HS-5 (cell line): Measurements from ENCODE around the gene DOCK2.
A peak's percentile ranks its signal among the peaks of the same experiment; 100 is the strongest.

Experiments
- DNase-seq: peaks from one replicate; pipeline ENCODE4 v3.0.0-alpha.2; 2012; ENCODE audit warnings: low read depth

The DOCK2 gene

DNA sequence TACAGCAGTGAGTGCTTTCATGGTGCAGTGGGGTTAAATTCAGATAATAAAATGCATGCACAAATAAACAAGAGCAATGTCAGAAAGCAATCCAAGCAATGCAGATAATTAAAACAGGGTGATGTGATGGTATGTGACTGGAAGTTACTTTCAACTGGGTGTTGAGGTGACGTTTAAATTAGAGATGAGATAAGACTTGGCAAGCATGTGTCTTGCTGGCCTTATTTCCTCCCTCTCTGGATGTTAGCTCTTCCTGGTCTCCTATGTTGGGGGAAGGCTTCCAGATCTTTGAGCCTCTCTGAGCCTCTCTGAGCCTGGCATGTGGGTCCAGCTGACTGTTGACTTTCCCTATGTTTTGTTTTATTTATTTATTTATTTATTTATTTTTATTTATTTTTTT is 54.4 kb downstream of the DOCK2 start:
- no peak for DNase-seq

DNA sequence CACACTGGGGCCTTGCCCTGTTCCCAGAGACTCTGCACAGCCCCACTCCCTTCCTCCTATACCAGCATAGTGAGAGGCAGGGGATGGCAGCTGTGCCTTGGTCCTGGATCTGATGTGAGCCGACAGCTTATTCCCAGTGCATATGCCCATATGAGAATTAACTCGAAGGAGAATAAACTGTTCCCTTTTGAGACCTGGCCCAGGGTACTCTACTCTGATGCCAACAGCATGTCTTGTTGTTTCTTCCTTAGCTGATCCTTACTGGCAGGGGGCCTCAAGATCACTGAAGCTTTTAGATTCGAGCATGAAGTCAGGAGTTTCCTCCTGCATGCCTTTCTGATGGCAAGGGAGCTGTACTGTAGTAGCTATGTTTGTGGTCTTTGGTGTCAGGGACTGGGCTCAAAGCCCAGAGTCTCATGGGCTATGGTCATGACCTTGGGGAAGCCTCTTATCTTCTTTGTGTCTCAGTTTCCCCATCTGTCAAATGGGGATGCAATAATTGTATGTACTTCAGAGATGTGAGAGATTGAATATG is 57.1 kb downstream of the DOCK2 start:
- DNase-seq, result no peak

DNA sequence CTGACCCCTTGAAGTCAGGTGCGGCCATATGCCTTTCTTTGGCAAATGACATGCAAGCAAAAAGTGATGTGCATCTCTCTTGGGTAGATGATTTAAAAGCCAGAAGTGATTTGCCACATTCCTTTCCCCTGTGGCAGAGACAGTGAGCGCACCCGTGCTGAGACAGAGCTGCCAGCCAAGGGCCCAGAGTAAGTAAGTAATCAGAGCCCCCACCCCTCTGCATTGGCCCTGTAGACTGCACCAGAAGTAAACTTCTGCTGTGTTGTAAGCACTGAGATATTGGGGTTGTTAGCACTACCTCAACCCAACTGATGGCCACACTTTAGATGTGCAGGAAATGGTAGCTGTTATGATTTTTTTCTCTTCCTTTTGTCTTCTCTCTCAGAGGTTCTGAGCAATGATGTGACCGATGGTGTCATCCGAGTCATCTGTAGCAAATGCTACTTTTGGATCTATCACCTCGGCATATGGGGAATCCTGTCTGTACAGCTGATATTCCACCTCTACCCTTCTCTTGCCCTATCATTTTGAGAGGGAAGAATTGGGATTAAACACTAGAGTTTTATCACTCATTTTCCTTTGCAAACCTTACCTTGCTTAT is 58.0 kb downstream of the DOCK2 start:
- DNase-seq, result no peak

DNA sequence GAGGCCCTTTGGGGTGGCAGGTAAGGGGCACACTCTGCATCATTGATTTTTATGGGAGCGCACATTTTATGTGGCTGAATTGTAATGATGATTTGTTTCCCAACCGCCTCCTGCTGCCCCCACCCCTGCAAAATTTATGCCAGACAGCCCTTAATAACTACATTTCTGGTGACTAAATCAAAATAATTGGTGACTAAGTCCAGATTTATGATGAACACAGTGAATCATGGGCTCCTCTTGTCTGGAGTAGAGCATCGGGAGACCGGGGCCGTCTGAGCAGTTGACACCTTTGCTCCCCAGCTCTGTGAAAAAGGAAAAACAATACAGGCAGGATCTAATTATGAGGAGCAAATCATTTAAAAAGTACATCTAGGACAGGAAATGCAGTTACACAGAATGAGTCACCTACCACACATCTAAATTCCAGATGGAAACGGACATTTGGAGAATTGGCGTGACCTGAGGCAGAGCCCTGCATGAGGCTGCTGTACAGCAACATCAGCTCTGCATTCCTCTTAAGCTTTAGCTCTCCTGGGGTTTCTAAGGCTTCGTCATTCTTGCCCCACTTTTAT is 58.9 kb downstream of the DOCK2 start:
- DNase-seq, result peak; percentile 99

DNA sequence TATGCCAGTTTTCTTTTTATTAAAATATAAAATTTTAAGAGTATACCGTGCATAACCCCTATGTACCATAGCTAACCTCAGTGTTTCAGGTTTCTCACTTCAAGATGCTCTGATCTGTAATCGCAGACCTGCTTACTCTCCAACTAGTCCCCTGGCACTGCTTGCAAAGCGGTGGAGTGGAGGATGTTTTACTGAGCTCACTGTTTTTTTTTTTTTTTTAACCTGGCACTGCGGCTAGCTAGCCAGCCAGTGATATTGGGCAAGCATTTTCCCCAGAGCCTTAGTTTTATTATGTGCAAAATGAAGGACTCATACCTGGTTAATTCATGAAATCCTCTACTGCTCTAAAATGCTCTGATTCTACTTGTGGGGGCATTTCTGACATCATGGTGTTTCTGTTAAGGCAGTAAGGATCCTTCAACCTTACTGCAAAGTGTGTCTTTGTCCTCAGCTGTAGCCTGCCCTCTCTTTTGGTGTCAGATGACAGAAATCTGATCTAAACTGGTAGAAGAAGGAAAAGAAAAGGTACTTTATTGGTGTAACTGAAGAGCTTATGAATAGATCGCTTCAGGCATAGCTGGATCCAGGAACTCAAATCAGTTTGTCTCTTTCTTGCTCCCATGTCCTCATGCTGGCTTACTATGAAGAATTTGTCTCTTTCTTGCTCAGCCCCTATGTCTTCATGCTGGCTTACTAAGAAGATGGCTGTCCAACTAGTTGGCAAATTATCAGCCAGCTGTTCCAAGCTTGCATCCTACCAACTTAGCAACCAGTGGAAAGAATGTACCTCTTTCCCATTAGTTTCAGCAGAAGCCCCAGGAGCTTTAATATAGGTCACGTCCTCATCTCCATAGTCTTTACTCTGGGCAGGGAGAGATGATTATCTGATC is 59.8 kb downstream of the DOCK2 start:
- DNase-seq, result no peak

DNA sequence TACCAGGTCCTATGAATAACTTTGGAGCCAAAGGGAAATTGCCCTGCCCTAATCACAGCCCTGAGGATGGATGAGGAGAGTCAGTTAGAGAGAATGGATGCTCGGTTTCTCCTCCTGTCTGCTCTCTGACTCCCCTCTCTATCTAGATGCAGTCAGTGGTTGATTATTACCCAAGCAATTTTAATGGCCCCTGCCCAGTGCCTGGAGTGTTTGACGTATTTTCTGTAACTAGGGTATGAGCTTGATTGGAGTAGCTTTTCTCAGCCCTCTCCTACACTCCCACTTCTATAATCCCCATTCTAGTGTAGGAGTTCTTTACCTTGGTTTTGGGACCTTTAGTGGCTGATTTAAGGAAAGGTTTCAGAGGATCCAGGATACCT is 60.4 kb downstream of the DOCK2 start:
- no peak for DNase-seq

DNA sequence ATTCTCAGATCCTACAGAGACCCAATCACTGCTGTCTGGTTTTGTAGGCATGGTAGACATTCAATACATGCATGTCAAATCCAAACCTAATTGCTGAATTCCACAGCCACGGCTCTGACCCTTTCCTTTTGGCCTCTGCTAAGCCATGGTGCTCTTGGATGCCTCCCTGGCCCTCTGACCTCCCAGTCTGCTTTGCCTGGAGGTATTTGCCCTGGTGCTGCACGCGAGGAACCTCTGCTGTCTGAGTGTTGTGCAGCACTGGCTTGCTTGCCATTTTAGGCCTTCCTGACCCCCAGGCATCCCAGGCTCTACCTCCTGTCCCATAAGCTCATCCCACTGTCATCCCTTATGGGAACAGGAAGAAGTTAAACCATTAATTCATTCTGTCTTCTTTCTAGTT is 60.9 kb downstream of the DOCK2 start:
- no peak for DNase-seq

DNA sequence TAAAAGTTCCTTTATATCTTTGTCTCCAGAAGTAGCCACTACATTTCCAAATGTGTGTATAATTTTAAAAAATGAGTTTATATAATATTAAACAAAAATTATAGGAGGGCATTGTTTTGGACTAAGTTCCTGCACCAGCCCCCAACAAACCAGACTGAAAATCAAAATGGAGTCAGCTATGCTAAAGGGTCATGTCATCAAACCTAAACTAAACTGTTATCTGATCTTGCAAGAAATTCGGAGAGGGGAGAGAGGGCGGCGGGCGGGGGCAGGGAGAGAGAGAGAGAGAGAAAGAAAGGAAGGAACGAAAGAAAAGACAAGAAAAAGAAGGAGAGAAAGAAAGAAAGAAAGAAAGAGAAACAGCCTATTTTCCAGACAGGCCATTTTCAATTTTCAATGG is 63.5 kb downstream of the DOCK2 start:
- DNase-seq, result no peak

DNA sequence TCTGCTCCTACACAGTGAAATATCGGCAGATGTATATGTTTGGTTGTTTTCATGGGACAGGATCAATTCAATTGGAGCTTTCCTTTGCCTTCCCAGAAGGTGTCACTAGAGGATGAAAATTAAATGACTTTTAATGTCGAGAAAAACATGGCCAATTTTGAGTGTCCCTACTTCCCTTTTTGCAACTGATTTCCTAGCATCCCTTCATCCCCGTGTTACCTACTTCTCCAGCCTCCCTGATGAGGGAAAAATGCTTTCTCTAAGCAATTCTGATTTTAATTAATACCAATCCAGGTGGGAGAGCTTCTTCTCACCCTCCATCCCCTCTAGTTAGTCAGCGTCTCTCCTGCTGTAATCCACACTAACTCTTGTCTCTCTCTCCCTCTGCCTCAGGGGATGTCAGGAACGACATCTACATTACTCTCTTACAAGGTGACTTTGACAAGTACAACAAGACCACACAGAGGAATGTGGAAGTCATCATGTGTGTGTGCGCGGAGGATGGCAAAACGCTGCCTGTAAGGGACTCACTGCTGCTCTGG is 64.9 kb downstream of the DOCK2 start:
- DNase-seq, result peak; percentile 49

DNA sequence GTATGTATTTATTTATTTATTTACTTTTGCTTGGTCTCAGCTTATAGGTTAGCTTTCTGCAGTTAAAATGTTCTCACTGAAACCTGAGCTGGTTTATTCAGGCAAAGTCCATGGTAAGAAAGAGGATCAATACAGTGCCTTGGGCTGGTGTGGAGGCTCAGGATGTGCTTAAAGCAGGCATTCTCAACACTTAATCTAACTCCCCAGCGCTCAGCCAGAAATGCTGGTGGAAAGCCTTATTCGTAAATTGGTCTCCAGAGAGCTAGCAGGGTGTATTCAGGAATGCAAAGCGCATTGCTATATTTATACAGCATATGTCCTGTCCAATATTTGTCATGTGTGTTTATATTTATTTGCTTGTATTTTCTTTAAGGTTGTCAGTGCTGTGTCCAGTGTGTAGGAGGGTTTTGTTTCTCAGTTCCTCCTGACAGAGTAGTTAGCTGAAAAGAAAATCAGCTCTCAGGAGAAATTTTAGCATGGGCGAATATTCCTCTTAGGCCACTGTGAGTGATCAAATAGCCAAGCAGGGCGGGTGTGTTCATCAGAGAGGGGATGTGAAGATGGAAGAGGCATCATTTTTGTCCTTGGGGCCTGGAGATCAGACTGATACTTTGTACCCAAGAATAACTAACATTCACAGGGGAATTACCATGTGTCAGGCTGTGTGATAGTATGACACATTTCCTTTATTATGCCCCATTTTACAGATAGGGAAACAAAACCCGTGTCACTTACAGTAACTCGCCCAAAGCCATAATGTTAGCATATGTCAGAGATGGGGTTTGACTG is 65.8 kb downstream of the DOCK2 start:
- DNase-seq, result no peak

DNA sequence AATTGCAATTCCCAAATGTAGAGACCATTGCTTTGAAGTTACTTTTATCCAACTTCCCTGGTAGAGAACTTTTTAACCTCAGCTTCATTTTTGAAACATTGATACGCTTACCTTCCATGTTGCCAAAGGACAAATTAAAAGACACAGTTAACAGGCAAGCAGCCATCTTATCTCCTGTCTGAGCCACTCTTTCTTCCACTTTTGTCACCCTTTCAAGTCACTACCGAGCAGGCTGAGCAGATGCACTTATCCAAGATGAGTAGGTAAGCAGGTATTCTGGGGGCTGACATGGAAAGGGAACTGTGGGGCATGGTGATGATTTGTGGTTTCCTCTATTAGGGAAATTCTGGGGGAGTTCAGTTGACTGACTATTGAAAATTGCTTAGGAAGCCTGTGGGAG is 66.7 kb downstream of the DOCK2 start:
- no peak for DNase-seq

DNA sequence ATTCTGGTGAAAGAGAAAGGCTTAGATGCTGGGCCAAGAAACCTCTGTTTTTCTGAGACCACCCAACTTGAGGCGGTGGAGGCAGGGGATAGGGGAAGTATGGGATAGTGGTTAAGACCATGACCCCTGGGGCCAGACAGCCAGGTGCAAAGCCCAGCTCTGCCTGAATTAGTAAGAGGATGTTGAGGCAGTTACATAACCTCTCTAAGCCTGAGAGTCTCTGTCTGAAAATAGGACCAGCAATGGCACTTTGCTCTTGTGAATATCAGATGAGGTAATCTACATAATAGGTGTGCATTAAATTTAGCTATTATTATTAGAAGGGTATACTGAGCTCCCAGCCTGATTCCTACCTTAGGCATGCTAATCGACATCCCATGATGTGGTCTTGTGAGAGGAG is 68.2 kb downstream of the DOCK2 start:
- no peak for DNase-seq

DNA sequence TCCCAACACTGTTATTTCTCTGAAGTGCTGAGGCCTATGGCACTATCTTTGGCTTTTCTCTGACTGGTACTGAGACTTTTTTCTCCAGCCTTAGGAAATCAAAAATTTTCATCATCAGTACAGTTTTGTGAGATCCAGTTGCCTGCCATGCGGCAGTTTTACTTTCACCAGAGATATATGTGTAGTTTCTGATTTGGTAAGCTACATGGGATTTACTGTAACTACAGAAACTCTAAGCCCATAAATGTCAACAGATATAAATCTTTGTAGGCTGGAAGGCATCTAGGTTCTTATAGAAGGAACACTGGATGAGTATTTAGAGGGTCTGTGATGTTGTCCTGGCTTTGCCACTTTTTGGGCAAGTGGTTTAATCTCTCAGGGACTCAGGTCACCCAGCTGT is 69.0 kb downstream of the DOCK2 start:
- no peak for DNase-seq

DNA sequence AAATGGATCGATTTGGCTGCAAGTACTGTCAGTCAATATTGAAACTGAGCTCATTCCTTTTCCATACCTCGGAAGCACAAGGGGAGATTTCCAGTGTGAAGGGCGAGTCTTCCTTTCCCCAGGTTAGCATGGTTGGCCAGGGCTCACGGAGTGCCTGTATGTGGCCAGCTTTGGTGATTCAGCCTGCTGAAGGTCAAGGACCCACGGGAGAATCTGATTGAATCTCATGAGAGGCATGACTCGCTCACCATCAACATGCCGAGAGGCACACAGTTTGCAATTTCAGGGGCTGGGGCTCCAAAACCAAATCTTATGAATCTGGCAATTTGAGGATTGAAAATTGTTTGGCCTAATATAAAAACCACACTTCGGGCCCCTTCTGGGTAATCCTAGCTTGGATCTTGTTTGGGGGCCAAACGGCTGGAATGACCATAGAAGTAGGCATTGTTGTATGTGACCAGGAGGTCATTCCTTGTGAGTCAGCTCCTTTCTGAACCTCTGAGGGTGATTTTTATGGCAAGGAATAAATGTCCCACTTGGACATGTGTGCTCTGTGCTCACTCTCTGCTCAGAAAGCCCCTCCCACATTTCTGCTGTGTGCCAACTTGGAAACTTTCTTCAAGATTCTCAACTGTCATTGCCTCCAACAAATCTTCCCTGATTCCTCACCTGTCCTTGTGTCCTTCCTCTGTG is 69.8 kb downstream of the DOCK2 start:
- DNase-seq, result peak; percentile 80

DNA sequence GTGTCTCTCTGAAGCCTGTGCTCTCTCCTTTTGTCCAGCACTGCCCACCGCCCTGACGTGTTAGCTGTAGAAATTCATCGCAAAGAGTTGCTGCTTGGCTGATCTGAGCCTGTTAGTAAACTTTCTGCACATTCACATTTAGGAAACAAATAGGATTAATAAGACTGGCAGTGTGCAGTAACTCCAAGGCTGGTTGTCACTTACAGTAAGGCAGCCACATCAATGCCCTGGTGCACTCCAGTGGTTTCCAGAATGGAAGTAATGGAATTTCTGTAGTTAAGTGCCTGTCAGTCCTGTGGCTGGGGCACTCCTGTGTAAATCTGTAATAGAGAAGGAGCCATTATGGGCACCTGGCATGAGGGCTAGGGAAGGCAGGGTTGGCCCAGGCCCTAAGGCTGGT is 70.6 kb downstream of the DOCK2 start:
- no peak for DNase-seq

DNA sequence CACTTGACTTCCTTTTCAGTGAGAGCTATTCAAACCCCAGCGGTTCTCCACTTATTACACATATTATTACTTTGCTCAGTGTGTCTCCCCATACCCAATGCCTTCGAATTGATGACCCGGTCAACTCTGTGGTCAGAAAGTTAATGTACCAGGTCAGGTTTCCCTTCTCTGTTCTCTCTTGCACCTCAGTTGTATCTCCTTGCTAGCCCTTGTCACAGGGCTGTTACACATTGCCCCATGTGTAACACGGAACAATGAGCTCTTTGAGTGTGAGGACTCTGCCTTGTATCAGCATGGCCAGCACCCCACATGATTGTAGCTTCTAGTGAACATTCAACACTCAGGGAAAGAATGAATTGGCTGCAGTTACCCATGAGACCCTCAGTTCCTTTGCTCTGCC is 73.6 kb downstream of the DOCK2 start:
- no peak for DNase-seq

DNA sequence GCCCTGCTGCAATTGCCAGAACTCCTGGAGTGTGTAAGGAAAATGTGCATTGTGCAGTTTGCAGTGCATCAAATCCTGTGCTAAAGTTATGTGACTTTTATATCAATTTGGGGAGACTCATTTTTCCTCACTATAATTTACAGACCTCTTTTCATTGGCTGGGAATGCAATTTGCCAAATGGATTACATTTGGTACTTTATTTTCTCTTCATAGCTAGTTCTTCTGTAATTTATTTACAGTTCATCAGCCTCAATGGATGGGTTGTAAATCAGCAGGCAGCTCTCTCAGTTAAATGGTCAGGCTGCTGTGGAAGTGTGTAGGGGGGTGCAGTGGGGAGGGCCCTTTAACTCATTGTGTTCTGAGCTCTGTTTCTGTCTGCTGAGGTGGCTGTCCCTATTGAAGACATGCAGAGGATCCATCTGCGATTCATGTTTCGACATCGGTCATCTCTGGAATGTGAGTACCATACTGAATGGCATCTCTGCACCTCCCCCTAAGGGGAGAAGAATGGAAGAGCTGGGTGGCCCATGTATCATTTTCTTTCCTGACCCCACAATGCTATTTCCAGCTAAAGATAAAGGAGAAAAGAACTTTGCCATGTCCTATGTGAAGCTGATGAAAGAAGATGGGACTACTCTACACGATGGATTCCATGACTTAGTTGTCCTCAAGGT is 74.6 kb downstream of the DOCK2 start:
- no peak for DNase-seq

DNA sequence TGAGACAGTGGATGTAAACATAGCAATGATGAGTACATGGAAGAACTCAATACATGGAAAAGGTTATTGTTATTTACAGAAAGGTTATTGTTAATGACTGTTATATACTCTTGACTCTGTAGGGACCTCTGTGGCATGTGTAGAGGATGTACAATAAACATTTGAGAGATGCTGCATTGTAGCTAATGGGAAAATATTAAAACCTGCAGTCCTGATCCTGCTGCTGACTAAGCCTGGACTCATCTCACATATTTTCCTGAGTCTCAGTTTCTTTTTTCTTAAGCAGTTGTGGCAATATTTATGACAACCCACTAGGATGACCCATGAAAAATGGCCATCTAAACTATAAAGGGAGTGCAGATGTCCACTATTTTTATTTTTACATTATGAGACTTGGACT is 75.4 kb downstream of the DOCK2 start:
- no peak for DNase-seq

DNA sequence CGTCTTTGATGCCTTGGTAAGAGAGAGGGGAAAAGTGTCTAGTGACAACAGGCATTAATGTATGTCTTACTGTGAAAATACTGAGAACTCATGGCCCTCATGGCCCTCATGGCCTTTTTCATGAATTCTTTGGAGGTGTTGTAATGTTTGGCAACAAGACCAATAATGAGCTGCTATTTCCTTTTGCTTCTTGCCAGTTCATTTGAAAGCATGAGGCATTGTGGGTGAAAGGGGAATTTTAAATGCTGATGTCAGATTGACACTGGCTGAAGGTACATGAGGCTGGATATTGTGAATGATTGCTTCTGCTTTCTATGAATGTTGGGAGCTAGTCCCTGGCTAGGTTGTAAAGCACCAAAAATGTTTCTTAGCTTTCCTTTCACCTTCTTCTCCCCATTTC is 79.2 kb downstream of the DOCK2 start:
- DNase-seq, result peak; percentile 34

DNA sequence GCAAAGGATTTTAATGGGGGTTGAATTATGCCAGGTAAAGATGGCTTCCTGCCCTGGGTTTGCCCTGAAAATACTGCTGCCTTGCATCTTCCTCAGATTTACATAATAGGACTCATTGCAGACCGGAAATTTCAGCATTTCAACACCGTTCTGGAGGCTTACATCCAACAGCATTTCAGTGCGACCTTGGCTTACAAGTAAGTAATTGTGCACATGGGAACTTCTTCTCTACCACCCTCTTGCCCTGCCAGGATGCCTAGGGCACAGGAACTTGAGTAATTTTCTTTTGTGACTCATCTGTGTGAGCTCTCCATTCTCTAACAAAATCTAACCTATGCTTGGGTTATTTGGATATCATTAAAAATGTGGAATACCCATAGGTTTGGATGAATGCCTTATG is 80.2 kb downstream of the DOCK2 start:
- no peak for DNase-seq
